SH-SY5Y (cell line): ENCODE data around the gene OR2A12.

Source experiments
- GATA2 ChIP-seq: IDR thresholded peaks from 2 replicates; pipeline ENCODE4 v1.6.1; 2011; ENCODE audit warnings: mild to moderate bottlenecking, low read depth, low read length
- GATA3 ChIP-seq: IDR thresholded peaks from 2 replicates; pipeline ENCODE4 v1.6.1; 2011; ENCODE audit warnings: low read depth, mild to moderate bottlenecking, low read length, moderate library complexity

DNA sequence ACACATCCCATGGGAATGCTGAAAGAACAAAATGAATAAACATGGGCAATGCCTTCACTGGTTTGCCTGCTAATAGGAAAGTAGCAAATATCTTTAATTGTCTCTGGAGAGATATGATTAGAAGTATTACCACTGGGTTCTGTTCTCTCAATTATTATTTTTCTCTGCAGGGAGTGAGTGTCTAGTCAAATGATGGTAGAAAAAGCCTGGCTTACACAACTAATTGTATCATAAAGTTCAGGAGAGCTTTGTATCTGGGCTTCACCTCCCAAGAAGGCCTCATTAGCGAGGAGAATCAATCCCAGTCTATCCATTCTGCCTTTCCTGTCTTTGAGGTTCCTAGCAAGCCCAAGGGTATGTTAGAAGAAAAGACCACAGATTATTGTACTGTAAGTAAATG lies 36.8 kb downstream of the OR2A12 start, which contains the start of gene OR2A14:
- no peak for TF ChIP-seq GATA3
- no peak for TF ChIP-seq GATA2
